HG03378 (cell line): ENCODE data around the gene ACVR1B.
"Not testable (repeated sequence)": the region's sequence is repeated elsewhere in the genome, so short reads cannot be mapped to it uniquely, and the experiment has no call there.

Experiments used
- ATAC-seq: cut with Tn5 transposase; IDR thresholded peaks from one replicate; pipeline ENCODE4 v1.9.1; 2021; ENCODE audit warnings: mild to moderate bottlenecking, moderate library complexity; ENCODE audit not compliant: unreplicated experiment

ACVR1B gene

GRCh38 chr12:51969643-51970042 lies 18.1 kb downstream of the ACVR1B start:
- no peak for ATAC-seq

GRCh38 chr12:51970904-51971646 lies 19.6 kb downstream of the ACVR1B start:
- peak; percentile 93 for ATAC-seq

GRCh38 chr12:51971679-51972421 lies 20.4 kb downstream of the ACVR1B start:
- peak; percentile 38 for ATAC-seq

GRCh38 chr12:51972422-51972812 lies 20.9 kb downstream of the ACVR1B start:
- no peak for ATAC-seq

GRCh38 chr12:51972849-51973273 lies 21.4 kb downstream of the ACVR1B start:
- no peak for ATAC-seq

- no peak for ATAC-seq
These were observed 22.1 kb downstream of the ACVR1B start for GRCh38 chr12:51973560-51973959.

- no peak for ATAC-seq
These were observed 23.1 kb downstream of the ACVR1B start for GRCh38 chr12:51974646-51975045.

- ATAC-seq, result no peak
These were observed 23.7 kb downstream of the ACVR1B start for GRCh38 chr12:51975196-51975595.

GRCh38 chr12:51976376-51977160 lies 25.1 kb downstream of the ACVR1B start:
- ATAC-seq, result no peak

GRCh38 chr12:51977320-51977753 lies 25.8 kb downstream of the ACVR1B start:
- no peak for ATAC-seq

GRCh38 chr12:51979306-51979705 lies 27.8 kb downstream of the ACVR1B start:
- not testable (repeated sequence) for ATAC-seq

- ATAC-seq, result peak; percentile 68
These were observed 28.7 kb downstream of the ACVR1B start for GRCh38 chr12:51980051-51980808.

- no peak for ATAC-seq
These were observed 29.3 kb downstream of the ACVR1B start for GRCh38 chr12:51980809-51981127.

- ATAC-seq, result no peak
These were observed 33.2 kb downstream of the ACVR1B start for GRCh38 chr12:51984657-51985056.

GRCh38 chr12:51985154-51985835 lies 33.8 kb downstream of the ACVR1B start:
- no peak for ATAC-seq

- ATAC-seq, result no peak
These were observed 35.3 kb downstream of the ACVR1B start for GRCh38 chr12:51986834-51987233.

- ATAC-seq, result no peak
These were observed 40.7 kb downstream of the ACVR1B start for GRCh38 chr12:51992246-51992645.

GRCh38 chr12:51994539-51994820 lies 43.0 kb downstream of the ACVR1B start:
- no peak for ATAC-seq

- no peak for ATAC-seq
These were observed 43.5 kb downstream of the ACVR1B start for GRCh38 chr12:51994959-51995358.

GRCh38 chr12:51997136-51997535 lies 45.6 kb downstream of the ACVR1B start:
- ATAC-seq, result no peak
